ENCODE measurements around the gene ZNRF3.

The ZNRF3 gene

DNA sequence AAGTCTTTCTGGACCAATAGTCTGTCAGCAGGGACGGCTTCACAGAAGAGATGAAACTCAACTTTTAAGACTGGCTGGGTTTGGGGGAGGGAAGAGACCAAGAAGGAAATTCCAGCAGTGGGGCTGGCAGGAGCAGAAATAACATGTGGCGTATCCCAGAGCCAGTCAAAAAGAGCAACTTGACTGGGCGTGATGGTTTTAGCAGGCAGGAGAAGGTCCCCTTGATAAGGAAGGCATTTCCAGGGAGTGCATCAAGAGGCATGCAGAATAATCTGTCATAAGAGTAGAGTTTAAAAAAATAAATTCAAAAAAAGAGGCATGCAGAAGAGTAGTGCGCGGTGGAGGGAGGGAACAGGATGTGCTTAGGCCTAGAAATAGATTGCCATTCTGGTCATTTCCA lies 125.8 kb downstream of the ZNRF3 start:
- no peak for DNase-seq (ENCODE audit: low read depth in 2 of 2)

DNA sequence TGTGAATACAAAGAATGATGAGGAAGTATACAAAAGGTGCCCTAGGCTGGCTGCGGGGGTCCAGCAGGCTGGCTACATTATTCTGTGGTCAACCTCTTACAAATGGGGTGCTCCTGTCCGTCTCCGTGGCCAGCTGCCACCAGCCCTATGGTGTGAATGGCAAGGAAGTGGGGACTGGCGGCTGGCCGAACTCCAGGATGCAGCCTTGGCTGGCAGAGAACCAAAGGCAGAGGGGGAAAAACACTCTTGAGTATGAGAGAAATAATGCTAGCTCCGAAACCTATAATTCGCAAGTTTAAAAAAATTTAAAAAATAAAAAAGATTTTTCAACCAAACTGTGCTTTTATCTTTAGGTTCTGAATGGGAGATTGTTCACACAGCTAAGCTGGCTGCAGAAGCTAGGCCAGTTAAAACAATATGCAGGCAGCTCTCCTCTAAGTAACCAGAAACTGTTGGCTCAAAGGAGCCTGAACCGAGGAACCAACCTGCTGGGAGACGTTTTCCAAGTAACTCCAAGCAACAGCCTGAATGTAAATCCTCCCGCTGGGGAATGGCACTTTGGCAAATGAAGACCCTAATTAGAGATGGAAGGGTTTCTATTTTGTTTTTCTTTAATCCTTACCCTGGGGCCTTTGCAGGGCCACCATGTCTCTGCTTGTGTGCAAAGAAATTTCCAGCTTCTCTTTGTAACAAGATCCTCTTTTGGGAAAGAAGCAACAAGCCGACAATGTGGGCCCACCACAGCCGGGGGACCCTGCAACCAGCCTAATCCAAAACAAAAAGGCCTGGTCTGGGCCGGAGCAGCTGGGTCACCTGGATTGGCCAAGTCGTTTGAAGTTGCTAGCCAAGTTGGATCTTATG lies 128.1 kb downstream of the ZNRF3 start:
- no peak for DNase-seq (ENCODE audit: low read depth in 2 of 2)

- no peak for DNase-seq (ENCODE audit: low read depth in 2 of 2)
Measured at GRCh38 chr22:29012101-29012433, 128.7 kb downstream of the ZNRF3 start.

DNA sequence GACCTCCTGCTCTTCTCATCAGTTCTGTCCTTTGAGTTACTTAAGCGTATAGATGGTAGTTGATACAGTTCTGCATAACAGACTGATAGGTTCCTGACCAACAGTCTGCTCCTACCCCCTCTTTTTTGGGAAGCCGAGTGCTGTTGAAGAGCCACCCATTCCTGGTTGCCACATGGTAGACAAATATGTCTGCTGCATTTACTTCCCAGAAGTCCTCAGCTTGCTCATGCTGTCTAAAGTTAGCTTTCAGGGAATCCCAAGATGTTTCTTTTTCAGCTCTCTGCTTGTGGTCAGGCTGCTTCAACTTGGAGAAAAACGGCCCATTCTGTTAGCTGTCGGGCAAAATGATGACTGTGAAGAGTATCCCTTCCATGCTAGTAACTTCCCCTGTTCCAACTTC lies 129.6 kb downstream of the ZNRF3 start:
- DNase-seq (ENCODE audit: low read depth in 2 of 2): no peak

- DNase-seq (ENCODE audit: low read depth in 2 of 2): no peak
Measured at GRCh38 chr22:29014293-29014692, 130.9 kb downstream of the ZNRF3 start.

GRCh38 chr22:29014773-29015172 lies 131.4 kb downstream of the ZNRF3 start:
- no peak for DNase-seq (ENCODE audit: low read depth in 2 of 2)

DNA sequence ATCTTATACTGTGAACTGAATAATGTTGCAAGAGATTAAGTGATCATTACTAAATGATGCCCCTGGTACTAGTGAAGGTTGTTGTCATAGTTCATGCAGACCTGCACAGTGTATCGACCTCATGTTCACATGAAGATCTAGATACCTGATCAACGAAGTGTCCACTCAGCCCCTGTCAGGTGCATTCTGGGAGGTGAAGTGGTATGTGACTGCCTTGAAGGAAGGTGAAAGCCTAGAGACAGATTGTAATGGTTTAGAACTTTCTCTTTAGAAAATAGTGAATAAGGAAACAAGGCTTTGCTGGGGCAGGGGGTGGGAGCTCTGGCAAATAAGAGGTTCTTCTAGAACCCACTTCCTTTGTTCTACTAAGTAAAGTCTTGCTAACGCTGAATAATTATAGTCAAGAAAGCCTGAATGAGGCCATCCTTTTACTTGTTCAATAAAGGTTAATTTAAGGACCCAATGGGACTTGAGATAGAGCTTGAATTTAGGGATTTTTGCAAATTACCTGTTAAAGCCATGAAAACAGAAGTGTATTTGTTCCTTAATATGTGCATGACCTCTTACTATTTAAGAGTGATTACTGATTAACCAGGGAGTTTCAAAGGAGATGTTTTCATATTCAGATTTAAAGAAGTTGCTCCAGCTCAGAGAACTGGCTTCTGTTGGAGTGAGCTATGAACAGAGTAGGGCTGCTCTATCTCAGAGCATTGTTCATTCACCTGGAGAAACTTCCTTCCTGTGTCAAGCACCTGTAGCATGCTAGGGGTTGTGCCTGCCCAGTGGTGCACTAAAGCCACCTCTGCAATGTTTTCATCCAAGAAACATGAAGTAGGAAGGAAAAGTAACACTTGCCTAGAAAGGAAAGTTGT lies 132.9 kb downstream of the ZNRF3 start:
- no peak for DNase-seq (ENCODE audit: low read depth in 2 of 2)

DNA sequence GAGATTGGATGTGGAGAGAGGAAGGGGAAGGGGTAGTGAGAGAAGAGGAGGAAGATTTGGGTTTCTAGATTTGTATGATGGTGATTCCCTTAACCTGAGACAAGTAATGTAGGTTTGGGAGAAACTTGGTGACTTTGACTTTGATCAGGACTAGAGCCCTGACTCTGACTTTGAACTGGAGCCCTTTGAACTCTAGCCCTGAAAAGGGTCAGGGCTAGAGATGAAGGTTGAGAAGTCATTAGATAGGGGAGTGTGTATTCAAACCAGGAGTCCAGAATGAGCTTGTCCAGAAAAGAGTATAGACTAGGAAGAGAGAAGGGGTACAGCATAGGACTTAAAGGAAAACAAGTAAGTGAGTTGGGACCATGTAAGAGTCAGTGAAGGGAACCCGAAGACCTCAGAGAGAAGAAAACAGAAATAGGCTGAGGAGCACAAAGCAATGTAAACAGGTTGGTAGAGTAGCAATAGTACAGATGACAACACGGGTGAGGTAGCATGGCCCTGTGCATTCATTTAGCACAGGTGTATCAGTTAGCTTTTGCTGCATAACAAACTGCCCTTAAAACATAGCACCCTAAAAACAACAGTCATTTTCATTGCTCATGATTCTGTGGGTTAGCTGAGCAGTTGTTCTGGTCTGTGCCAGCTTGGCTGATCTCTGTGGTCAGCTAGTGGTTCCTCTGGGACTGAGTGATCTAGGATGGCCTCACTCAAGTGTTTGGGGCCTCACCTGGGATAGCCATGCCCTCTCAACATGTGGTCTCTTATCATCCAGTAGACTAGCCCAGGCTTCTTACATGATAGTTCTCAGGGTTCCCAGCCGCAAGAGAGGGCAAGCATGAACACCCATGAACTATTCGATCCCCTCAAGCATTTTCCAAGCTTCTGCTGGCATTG lies 135.2 kb downstream of the ZNRF3 start:
- DNase-seq (ENCODE audit: low read depth in 2 of 2): no peak

- no peak for DNase-seq (ENCODE audit: low read depth in 2 of 2)
Measured at GRCh38 chr22:29022101-29022817, 138.9 kb downstream of the ZNRF3 start.

- no peak for DNase-seq (ENCODE audit: low read depth in 2 of 2)
Measured at GRCh38 chr22:29023172-29023796, 139.9 kb downstream of the ZNRF3 start.

GRCh38 chr22:29026579-29026978 lies 143.2 kb downstream of the ZNRF3 start:
- DNase-seq (ENCODE audit: low read depth in 2 of 2): no peak

DNA sequence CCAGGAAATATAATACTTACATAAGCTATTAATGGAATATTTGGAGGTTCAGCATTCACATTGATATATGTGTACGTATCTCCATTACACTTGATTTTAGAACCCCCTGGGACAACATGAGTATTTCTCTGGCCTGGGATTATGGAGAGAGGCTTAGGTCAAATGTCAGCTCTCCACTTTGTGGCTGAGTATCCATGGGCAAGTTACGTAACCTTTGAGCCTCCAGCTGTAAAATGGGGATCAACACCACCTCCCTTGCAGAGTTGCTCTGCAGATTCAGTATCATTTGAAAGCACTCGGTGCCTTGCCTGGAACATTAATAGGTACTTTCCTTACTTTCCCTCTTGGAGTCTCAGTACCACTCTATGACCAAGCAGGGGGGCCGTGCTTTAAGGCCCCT lies 145.1 kb downstream of the ZNRF3 start:
- no peak for DNase-seq (ENCODE audit: low read depth in 2 of 2)

GRCh38 chr22:29029202-29030000 lies 146.0 kb downstream of the ZNRF3 start:
- no peak for DNase-seq (ENCODE audit: low read depth in 2 of 2)

GRCh38 chr22:29030016-29030617 lies 146.7 kb downstream of the ZNRF3 start:
- DNase-seq (ENCODE audit: low read depth in 2 of 2): no peak

DNA sequence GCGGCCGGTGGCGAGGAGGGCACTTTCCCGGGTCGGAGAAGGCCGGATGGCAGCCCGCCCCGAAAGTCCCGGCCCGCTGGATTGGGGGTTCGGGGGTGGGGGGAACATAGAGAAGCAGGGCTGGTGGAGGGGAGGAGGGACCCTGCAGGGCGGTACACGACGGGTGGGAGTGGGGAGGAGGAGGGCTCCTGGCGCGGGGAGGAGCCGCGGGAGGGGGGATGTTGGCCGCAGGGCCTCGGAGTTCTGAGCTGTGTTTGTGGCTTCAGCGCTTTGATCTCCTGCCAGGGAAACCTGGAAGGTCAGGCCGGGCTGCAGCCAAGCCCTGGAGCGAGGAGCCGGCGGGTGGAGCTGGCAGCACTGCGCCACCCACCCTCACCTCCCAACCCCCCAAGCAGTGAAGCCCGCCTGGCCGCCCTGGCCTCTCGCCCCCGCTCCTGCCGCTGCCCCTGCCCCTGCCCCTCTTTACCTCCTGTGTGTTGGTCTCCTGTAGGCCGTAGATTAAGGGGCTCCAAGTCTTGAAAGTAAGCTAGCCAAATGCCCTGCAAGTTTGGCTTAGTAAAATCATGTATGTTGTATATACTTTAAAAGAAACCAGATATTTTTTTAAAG lies 147.3 kb downstream of the ZNRF3 start:
- no peak for DNase-seq (ENCODE audit: low read depth in 2 of 2)

DNA sequence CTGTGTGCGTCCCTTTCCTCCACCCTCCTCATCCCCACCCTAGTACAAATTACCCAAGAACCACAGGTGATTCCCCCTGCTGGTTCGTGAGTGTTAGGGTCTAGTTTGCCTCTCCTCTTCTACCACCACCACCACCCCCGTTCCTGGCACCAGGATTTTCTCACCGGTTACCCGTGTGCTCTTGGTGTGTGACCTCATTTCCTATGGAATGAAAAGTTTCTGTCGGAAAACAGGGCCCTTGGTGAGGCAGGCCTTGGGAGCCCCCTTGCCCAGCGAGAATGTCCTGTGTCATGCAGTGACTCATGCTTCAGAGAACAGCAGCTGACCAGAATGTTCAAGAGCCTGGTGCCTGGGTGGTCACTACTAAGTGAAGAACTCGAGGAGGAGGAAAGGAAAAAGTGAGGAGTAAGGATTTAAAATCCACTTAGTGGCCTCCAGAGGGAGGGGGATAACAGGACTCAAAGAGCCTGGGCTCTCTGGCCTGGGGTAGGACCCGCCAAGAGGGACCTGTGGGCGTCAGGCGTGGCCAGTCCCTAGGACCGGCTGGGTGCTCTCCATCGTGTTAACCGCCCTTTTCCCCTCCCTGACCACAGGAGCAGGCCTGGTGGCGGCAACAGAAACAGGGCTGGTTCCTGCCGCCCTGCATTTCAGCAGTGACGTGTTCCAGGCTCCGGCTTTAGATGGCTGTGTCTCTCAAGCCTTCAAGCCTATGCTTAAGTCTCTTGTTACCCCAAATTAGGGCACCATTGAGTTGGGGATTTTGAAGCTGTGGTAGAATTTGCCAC lies 148.0 kb downstream of the ZNRF3 start:
- no peak for DNase-seq (ENCODE audit: low read depth in 2 of 2)

DNA sequence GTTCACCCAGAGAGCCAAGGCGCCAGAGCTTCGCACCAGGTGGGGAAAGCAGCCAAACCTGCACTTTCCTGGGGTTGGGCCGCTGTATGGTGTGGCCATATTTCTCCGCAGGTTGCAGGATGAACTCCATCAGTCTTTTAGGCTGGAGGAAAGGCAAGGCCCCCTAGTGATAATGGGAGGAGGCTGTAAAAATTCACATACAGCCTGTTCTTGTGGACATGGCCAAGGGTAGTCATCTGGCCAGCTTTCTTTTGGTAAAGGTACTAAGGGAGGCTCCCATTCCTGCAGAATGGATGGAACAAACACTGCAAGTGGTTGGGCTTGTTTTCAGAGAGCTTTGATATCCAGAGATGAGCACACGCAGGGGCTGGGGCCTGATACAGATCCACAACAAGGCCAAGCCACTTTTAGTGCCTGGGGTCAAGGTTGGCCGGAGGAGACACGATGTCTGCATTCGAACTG lies 148.7 kb downstream of the ZNRF3 start:
- DNase-seq (ENCODE audit: low read depth in 2 of 2): no peak

GRCh38 chr22:29032584-29032983 lies 149.2 kb downstream of the ZNRF3 start:
- DNase-seq (ENCODE audit: low read depth in 2 of 2): no peak

Data from stimulated activated CD8-positive, alpha-beta memory T cell treated with anti-CD3 and anti-CD28 coated beads, Interleukin-7, amount 100 ng/mL, for 1 hour (primary cell).